Measurements from ENCODE around the gene DPAGT1. TPM values are rescaled to one million over a fixed set of nuclear protein-coding genes. Genes with fewer than 3 reads are reported as not detected.

DPAGT1 gene
- total and polyA plus RNA-seq, 2 donors (not counting 3 experiments of a cell fraction or from before 2014, with no cell fraction given), result 62.0 to 203 TPM

DNA sequence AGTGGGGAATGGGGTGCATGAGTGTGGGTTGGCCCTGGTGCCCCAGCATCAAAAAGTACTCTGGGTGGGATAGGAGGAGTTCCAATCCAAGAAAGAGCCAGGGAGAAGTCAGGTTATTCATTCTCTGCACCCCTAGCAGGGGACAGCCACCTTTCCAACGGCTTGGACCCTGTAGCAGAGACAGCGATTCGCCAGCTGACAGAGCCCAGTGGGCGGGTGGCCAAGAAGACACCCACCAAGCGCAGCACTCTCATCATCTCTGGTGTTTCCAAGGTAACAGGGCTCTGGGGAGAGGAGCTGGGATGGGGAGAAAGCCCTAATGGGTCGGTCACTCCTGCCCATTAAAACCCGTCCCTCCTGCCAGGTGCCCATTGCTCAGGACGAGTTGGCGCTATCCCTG lies 12.1 kb upstream of the DPAGT1 start:
- H3K4me3 ChIP-seq (replicated peaks in 1 of 3; ENCODE audit: insufficient read depth in 1 of 3, low read depth in 1 of 3, low read length in 3 of 3), result no peak overlapping the region
- H3K36me3 ChIP-seq (ENCODE audit: control insufficient read depth in 2 of 2, extremely low read depth in 1 of 2, insufficient read depth in 2 of 2, low read length in 2 of 2), result peaks cover 7 to 27% of the 10 kb centered on the region in 2 experiments
- no peak overlapping the region for H3K27ac ChIP-seq (ENCODE audit: insufficient read depth, low read depth, low read length)
- no peak overlapping the region for H3K4me2 ChIP-seq (ENCODE audit: insufficient read depth, low read length)
- TF ChIP-seq, protein P1, sequence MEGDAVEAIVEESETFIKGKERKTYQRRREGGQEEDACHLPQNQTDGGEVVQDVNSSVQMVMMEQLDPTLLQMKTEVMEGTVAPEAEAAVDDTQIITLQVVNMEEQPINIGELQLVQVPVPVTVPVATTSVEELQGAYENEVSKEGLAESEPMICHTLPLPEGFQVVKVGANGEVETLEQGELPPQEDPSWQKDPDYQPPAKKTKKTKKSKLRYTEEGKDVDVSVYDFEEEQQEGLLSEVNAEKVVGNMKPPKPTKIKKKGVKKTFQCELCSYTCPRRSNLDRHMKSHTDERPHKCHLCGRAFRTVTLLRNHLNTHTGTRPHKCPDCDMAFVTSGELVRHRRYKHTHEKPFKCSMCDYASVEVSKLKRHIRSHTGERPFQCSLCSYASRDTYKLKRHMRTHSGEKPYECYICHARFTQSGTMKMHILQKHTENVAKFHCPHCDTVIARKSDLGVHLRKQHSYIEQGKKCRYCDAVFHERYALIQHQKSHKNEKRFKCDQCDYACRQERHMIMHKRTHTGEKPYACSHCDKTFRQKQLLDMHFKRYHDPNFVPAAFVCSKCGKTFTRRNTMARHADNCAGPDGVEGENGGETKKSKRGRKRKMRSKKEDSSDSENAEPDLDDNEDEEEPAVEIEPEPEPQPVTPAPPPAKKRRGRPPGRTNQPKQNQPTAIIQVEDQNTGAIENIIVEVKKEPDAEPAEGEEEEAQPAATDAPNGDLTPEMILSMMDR (IDR thresholded peaks at IDR 0.05; ENCODE audit: extremely low read depth in 1 of 2, insufficient read depth in 1 of 2, low read depth in 1 of 2, low read length in 2 of 2), result no peak
- TF ChIP-seq MYC (IDR thresholded peaks at IDR 0.05; ENCODE audit: low read depth, low read length), result no peak
- no peak for TF ChIP-seq FOS (IDR thresholded peaks at IDR 0.05; ENCODE audit: borderline replicate concordance, insufficient read depth, low read length)
- no peak for TF ChIP-seq EZH2 (IDR thresholded peaks at IDR 0.05; ENCODE audit: borderline replicate concordance, low read depth, low read length, severe bottlenecking)
- no peak for TF ChIP-seq GATA2 (IDR thresholded peaks at IDR 0.05; ENCODE audit: insufficient read depth, insufficient read length, low read depth, low read length)
- TF ChIP-seq POLR2A (IDR thresholded peaks at IDR 0.05; ENCODE audit: low read depth, low read length), result no peak
- TF ChIP-seq POLR2AphosphoS5 (IDR thresholded peaks at IDR 0.05; ENCODE audit: insufficient read depth, low read depth, low read length), result no peak
- no peak for TF ChIP-seq MAX (IDR thresholded peaks at IDR 0.05; ENCODE audit: insufficient read depth, insufficient read length)
- no peak for TF ChIP-seq JUN (IDR thresholded peaks at IDR 0.05; ENCODE audit: borderline replicate concordance, insufficient read depth, insufficient read length, low read depth)
- H3K9me1 ChIP-seq (replicated peaks; ENCODE audit: control insufficient read depth, extremely low read depth, insufficient read depth, low read length), result no peaks in the 10 kb centered on the region
- no peaks in the 10 kb centered on the region for H3K27me3 ChIP-seq (ENCODE audit: control insufficient read depth in 2 of 2, insufficient read depth in 2 of 2, low read length in 2 of 2)
- no peak overlapping the region for H3K9ac ChIP-seq (replicated peaks; ENCODE audit: extremely low read depth, insufficient read depth, low read length)
- H3K79me2 ChIP-seq (ENCODE audit: control insufficient read depth, insufficient read depth, low read length), result no peaks in the 10 kb centered on the region
- no peak overlapping the region for H2AFZ ChIP-seq (ENCODE audit: low read depth, low read length)
- dilution Hi-C loops (cut with MboI; ENCODE audit: extremely low pct_ligation_motif_present, low sequenced_read_pairs), result no loop called here
- H4K20me1 ChIP-seq (replicated peaks; ENCODE audit: control insufficient read depth, extremely low read depth, insufficient read depth, low read length), result no peaks in the 10 kb centered on the region
- DNase-seq (ENCODE audit: low read depth, low spot score) (no peak), FAIRE-seq (no peak)
- intact Hi-C loops (cut with micrococcal nuclease), result no loop called here
- ChIA-PET CTCF (interaction anchor here (1.2 kb wide), 1 partner anchor 11 kb away, joined by 3 read pairs; no protein-coding TSS in a partner anchor), POLR2A (no interaction called here)
- BruUV-seq (replicated peaks), result no TSS peak
- no peaks in the 10 kb centered on the region for H3K9me3 ChIP-seq (replicated peaks; ENCODE audit: control insufficient read depth, insufficient read depth, low read length)
- H3K4me1 ChIP-seq (ENCODE audit: control insufficient read depth, extremely low read depth, insufficient read depth, low read length), result peaks cover 5% of the 10 kb centered on the region
